ENCODE data around the gene ZNF860.
"Not testable (repeated sequence)": the region's sequence is repeated elsewhere in the genome, so short reads cannot be mapped to it uniquely, and the experiment has no call there.

Gene ZNF860

GRCh38 chr3:31960793-31961431 is 20.6 kb upstream of the ZNF860 start:
- no peak for DNase-seq (ENCODE audit: low spot score)

GRCh38 chr3:31962801-31963205 is 18.7 kb upstream of the ZNF860 start:
- no peak for DNase-seq (ENCODE audit: low spot score)

GRCh38 chr3:31966978-31967591 is 14.5 kb upstream of the ZNF860 start:
- no peak for DNase-seq (ENCODE audit: low spot score)

- DNase-seq (ENCODE audit: low spot score), result no peak
Observed at GRCh38 chr3:31967592-31967991, 14.0 kb upstream of the ZNF860 start.

GRCh38 chr3:31968369-31968926 is 13.1 kb upstream of the ZNF860 start:
- DNase-seq (ENCODE audit: low spot score), result no peak

- DNase-seq (ENCODE audit: low spot score), result no peak
Observed at GRCh38 chr3:31968927-31969418, 12.6 kb upstream of the ZNF860 start.

- DNase-seq (ENCODE audit: low spot score), result no peak
Observed at GRCh38 chr3:31971607-31972006, 9.9 kb upstream of the ZNF860 start.

- no peak for DNase-seq (ENCODE audit: low spot score)
Observed at GRCh38 chr3:31973081-31973480, 8.5 kb upstream of the ZNF860 start.

GRCh38 chr3:31973837-31974236 is 7.7 kb upstream of the ZNF860 start:
- DNase-seq (ENCODE audit: low spot score), result no peak

- DNase-seq (ENCODE audit: low spot score), result no peak
Observed at GRCh38 chr3:31974471-31974870, 7.1 kb upstream of the ZNF860 start.

- no peak for DNase-seq (ENCODE audit: low spot score)
Observed at GRCh38 chr3:31974964-31975363, 6.6 kb upstream of the ZNF860 start.

GRCh38 chr3:31976302-31976701 is 5.2 kb upstream of the ZNF860 start:
- DNase-seq (ENCODE audit: low spot score), result no peak

- DNase-seq (ENCODE audit: low spot score), result no peak
Observed at GRCh38 chr3:31977736-31978135, 3.8 kb upstream of the ZNF860 start.

- DNase-seq (ENCODE audit: low spot score), result no peak
Observed at GRCh38 chr3:31978553-31978952, 3.0 kb upstream of the ZNF860 start.

- no peak for DNase-seq (ENCODE audit: low spot score)
Observed at GRCh38 chr3:31979001-31979697, 2.4 kb upstream of the ZNF860 start.

- DNase-seq (ENCODE audit: low spot score), result no peak
Observed at GRCh38 chr3:31980530-31981205, 882 bp upstream of the ZNF860 start.

GRCh38 chr3:31984321-31984720 is 2.8 kb downstream of the ZNF860 start:
- no peak for DNase-seq (ENCODE audit: low spot score)

GRCh38 chr3:31985831-31986230 is 4.3 kb downstream of the ZNF860 start:
- DNase-seq (ENCODE audit: low spot score), result no peak

- DNase-seq (ENCODE audit: low spot score), result no peak
Observed at GRCh38 chr3:31988271-31988670, 6.7 kb downstream of the ZNF860 start.

- not testable (repeated sequence) for DNase-seq (ENCODE audit: low spot score)
Observed at GRCh38 chr3:31992995-31993394, 11.4 kb downstream of the ZNF860 start.

- DNase-seq (ENCODE audit: low spot score), result no peak
Observed at GRCh38 chr3:31993843-31994242, 12.3 kb downstream of the ZNF860 start.

- DNase-seq (ENCODE audit: low spot score), result not testable (repeated sequence)
Observed at GRCh38 chr3:31995026-31995425, 13.5 kb downstream of the ZNF860 start.
